GM18861 (cell line): ENCODE measurements around the gene MRPL38.

Experiments
- ATAC-seq: cut with Tn5 transposase; IDR thresholded peaks from one replicate; pipeline ENCODE4 v1.9.1; 2021; ENCODE audit not compliant: unreplicated experiment

Gene MRPL38

GRCh38 chr17:75904749-75905521 is at the start of gene MRPL38:
TSS of gene MRPL38 (minus strand) at chr17:75904884. CDS start at chr17:75904875, 9 bp downstream.
- peak; percentile 93 for ATAC-seq

- ATAC-seq, result no peak
These were observed 46.3 kb upstream of the MRPL38 start for GRCh38 chr17:75950855-75951554.

GRCh38 chr17:75950421-75950820 is 45.7 kb upstream of the MRPL38 start:
- ATAC-seq, result no peak

GRCh38 chr17:75945211-75945610 is 40.5 kb upstream of the MRPL38 start:
- ATAC-seq, result no peak

- no peak for ATAC-seq
These were observed 38.8 kb upstream of the MRPL38 start for GRCh38 chr17:75943491-75943890.

- ATAC-seq, result no peak
These were observed 37.8 kb upstream of the MRPL38 start for GRCh38 chr17:75942473-75942872.

- ATAC-seq, result no peak
These were observed 36.7 kb upstream of the MRPL38 start for GRCh38 chr17:75941442-75941819.

GRCh38 chr17:75940727-75941441 is 36.2 kb upstream of the MRPL38 start, which contains the start of gene FBF1:
TSS of gene FBF1 (minus strand) at chr17:75941042. CDS start at chr17:75938149, 2,893 bp downstream.
- peak; percentile 93 for ATAC-seq

- no peak for ATAC-seq
These were observed 33.0 kb upstream of the MRPL38 start for GRCh38 chr17:75937652-75938051.

- no peak for ATAC-seq
These were observed 29.1 kb upstream of the MRPL38 start for GRCh38 chr17:75933808-75934207.

- no peak for ATAC-seq
These were observed 28.2 kb upstream of the MRPL38 start for GRCh38 chr17:75932852-75933251.

GRCh38 chr17:75931062-75931461 is 26.4 kb upstream of the MRPL38 start:
- ATAC-seq, result no peak

GRCh38 chr17:75927286-75927922 is 22.7 kb upstream of the MRPL38 start:
- ATAC-seq, result no peak

- no peak for ATAC-seq
These were observed 21.8 kb upstream of the MRPL38 start for GRCh38 chr17:75926456-75926855.

GRCh38 chr17:75925912-75926311 is 21.2 kb upstream of the MRPL38 start:
- ATAC-seq, result no peak

- no peak for ATAC-seq
These were observed 20.4 kb upstream of the MRPL38 start for GRCh38 chr17:75925103-75925502.

- no peak for ATAC-seq
These were observed 18.5 kb upstream of the MRPL38 start for GRCh38 chr17:75922963-75923874.

- no peak for ATAC-seq
These were observed 17.7 kb upstream of the MRPL38 start for GRCh38 chr17:75922173-75922961.

- no peak for ATAC-seq
These were observed 16.9 kb upstream of the MRPL38 start for GRCh38 chr17:75921596-75921995.
